Muscle layer of colon (tissue), 2 donors: ENCODE measurements around the gene SLC22A23.

Experiments
- H3K27ac ChIP-seq: one replicate; pipeline ENCODE4 v1.7.0; 2013; ENCODE audit warnings: low read depth, mild to moderate bottlenecking, low read length, moderate library complexity
- H3K27me3 ChIP-seq, 2 donors: one replicate each; pipeline ENCODE4 v1.7.0; 2013; ENCODE audit warnings: low read length in 2 of 2, mild to moderate bottlenecking in 2 of 2; ENCODE audit not compliant: insufficient read depth in 2 of 2, control insufficient read depth in 1 of 2
- H3K36me3 ChIP-seq: one replicate; pipeline ENCODE4 v1.7.0; 2013; ENCODE audit warnings: mild to moderate bottlenecking, low read length; ENCODE audit not compliant: insufficient read depth
- H3K4me1 ChIP-seq: one replicate; pipeline ENCODE4 v1.7.0; 2013; ENCODE audit warnings: mild to moderate bottlenecking, low read length; ENCODE audit not compliant: insufficient read depth
- H3K4me3 ChIP-seq, 2 donors: one replicate each; pipeline ENCODE4 v1.7.0; 2013; ENCODE audit warnings: low read length in 2 of 2, low read depth in 1 of 2, mild to moderate bottlenecking in 1 of 2, moderate library complexity in 1 of 2
- H3K9ac ChIP-seq: one replicate; pipeline ENCODE4 v1.7.0; 2013; ENCODE audit warnings: low read length
- H3K9me3 ChIP-seq: one replicate; pipeline ENCODE4 v1.7.0; 2013; ENCODE audit warnings: mild to moderate bottlenecking, low read length
- donor health status: abdominal sarcoma.
- donor health status: Adenocarcinoma of cecum.

SLC22A23 gene

DNA sequence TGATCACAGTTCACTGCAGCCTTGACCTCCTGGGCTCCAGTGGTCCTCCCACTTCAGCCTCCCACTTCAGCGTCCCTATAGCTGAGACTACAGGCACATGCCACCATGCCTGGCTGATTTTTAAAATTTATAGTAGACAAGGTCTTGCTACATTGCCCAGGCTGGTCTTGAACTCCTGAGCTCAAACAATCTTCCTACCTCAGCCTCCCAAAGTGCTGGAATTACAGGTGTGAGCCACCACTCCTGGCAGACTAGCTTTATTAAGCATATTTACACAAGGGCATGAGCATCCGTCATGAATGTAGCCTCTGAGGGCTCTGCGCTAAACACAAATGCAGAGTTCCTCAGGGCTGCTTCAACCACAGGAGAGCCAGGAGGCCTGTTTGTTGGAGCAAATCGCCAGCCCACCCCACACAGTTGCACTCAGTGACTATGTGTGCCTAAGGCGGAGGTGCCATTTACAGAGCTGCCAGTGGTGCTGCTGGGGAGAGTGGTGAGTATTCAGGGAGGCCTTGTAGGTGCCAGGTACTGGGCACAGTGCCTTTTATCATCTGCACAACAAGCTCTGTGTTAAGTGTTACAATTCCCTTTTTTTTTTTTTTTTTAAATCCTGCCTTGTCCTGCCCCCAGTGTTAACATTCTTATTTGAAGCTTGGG is 119.9 kb downstream of the SLC22A23 start:
- Histone ChIP-seq H3K9ac (no peak overlapping the region), H3K36me3 (no peaks in the 10 kb centered on the region), H3K27ac (no peak overlapping the region), H3K27me3 (no peaks in the 10 kb centered on the region), H3K9me3 (no peaks in the 10 kb centered on the region), H3K4me3 (no peak overlapping the region), H3K4me1 (peaks cover 39% of the 10 kb centered on the region)

DNA sequence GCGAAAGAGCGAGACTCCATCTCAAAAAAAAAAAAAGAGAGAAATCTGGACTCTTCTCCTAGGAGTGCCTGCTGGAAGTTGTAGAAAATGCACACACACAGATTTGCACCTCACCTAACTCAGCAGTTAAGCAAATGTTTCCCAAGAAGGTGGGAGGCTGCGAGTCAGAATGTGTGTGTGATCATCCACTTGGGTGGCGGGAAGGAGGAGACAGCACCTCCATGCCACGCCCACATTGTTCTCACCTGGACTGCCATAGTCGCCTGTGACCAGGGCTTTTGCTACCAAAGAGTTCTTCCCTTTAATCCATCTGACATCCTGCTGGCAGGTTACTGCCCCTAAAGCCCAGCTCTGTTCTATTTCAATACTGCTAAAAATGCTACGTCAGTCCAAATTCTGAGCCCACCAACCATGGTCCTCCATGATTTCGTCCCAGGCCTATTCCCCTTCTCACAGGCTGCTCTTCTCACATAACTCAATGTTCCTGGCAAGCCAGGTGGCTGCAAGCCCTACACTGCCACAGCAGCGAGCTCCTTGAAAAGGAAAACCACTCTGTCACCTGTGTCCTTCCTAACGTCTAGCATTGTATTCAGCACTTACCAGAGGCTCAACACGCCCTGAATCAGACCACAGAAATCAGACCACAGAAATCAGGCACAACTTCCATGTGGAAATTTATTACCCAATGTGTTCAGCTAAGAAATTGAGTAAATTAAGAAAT is 120.6 kb downstream of the SLC22A23 start:
- no peak overlapping the region for H3K4me3 ChIP-seq
- H3K36me3 ChIP-seq: no peaks in the 10 kb centered on the region
- peaks cover 46% of the 10 kb centered on the region for H3K4me1 ChIP-seq
- H3K9me3 ChIP-seq: no peaks in the 10 kb centered on the region
- H3K9ac ChIP-seq: no peak overlapping the region
- no peak overlapping the region for H3K27ac ChIP-seq
- no peaks in the 10 kb centered on the region for H3K27me3 ChIP-seq

DNA sequence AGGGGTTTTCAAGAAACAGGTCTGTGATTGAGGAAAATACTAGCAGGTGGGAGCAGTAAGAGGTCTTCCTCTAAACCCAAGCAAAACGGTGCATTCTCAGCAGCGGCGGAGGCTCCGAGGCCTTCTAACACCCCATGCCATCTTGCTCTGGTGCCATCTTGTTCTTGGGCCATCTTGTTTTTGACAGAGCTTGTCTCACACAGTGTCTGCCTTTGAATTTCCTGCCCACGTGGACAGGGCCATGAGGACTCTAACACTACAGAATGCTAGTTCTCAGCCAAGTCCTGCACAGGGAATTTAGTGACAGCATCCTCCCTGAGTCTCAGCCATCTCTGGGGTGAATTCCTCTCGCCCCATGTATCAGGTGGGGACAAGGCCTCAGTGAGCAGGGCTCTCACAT is 121.7 kb downstream of the SLC22A23 start:
- H3K4me1 ChIP-seq: peaks cover 50% of the 10 kb centered on the region
- no peaks in the 10 kb centered on the region for H3K9me3 ChIP-seq
- H3K36me3 ChIP-seq: no peaks in the 10 kb centered on the region
- H3K4me3 ChIP-seq: no peak overlapping the region
- no peak overlapping the region for H3K27ac ChIP-seq
- H3K9ac ChIP-seq: no peak overlapping the region
- H3K27me3 ChIP-seq: no peaks in the 10 kb centered on the region

DNA sequence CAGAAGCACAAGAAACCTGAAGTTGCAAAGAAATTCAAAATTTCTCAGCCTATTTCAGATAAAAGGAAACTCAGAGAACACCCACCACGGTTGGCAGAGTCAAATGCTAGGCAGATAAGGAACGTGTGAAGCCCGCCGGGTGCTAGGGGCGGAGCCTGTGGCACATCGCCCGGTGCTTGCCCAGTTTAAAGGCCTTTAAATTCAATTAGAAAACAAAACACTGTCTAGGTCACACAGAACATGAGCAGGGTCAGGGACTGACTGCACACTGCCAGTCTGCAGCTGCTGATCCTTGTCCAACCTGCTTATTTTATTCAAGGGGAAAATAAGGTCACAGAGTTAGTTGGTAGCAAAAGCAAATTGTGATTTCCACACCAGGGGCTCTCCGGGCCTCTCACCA is 122.3 kb downstream of the SLC22A23 start:
- Histone ChIP-seq H3K9me3 (no peaks in the 10 kb centered on the region), H3K4me1 (peaks cover 55% of the 10 kb centered on the region), H3K27ac (no peak overlapping the region), H3K27me3 (no peaks in the 10 kb centered on the region), H3K36me3 (no peaks in the 10 kb centered on the region), H3K4me3 (no peak overlapping the region), H3K9ac (no peak overlapping the region)

DNA sequence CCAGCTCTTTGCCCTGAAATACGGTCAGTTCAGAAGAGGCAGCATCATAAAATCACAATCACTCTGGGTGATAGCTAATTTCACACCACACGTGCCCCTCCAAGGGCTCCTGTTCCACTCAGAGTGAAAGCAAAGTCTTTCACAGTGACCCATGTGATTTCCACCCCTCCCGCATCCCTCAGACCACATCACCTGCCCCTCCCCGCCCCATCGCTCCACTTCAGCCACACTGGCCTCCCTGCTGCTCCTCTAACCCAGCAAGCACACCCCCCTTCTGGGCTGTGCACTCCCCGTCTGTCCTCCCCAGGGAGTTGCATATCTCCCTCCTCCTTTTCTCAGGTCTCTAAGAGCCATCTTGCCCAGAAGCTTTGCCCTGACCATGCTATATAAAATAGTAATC is 123.6 kb downstream of the SLC22A23 start:
- no peak overlapping the region for H3K27ac ChIP-seq
- no peaks in the 10 kb centered on the region for H3K27me3 ChIP-seq
- no peaks in the 10 kb centered on the region for H3K36me3 ChIP-seq
- no peaks in the 10 kb centered on the region for H3K9me3 ChIP-seq
- H3K4me3 ChIP-seq: no peak overlapping the region
- no peak overlapping the region for H3K9ac ChIP-seq
- H3K4me1 ChIP-seq: peaks cover 62% of the 10 kb centered on the region

DNA sequence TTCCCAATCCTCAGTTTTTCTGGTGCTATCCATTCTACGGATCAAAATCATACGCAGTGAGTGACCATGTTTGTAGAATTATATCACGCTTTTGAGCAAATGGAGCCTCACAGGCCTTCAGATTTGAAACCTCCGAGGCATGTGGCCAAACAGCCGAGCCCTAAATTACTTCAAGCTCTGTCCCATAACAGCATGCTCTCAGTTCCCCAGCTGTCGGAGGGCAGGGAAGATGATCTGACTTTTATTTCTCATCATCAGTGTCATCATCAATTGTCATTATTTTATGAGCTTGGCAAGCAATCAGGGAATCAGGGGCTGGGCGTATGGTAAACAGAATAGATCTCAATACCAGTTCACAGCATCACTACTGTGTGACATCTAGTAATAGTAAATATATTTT is 124.9 kb downstream of the SLC22A23 start:
- Histone ChIP-seq H3K27ac (peak overlapping the region; percentile 56), H3K9me3 (no peaks in the 10 kb centered on the region), H3K27me3 (no peaks in the 10 kb centered on the region), H3K4me1 (peaks cover 52% of the 10 kb centered on the region), H3K36me3 (no peaks in the 10 kb centered on the region), H3K9ac (no peak overlapping the region), H3K4me3 (no peak overlapping the region)

DNA sequence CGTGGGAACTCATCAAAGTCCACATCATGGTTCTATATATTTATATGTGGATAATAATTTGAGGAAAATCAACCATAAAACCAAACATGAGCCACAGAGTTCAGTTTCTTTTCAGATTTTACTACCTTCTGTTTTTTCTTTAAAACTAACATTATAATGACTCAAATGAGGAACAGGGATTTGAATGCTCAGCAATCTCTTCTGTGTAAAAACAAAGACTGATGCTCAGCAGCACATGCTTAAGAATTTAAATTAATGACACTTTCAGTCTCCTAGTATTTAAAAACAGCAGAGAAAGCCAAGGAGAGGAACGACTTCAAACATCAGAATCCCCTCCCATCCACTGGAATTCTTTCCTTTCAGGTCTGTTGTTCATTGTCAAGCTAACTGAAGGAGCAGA is 125.4 kb downstream of the SLC22A23 start:
- Histone ChIP-seq H3K4me3 (no peak overlapping the region), H3K36me3 (no peaks in the 10 kb centered on the region), H3K27me3 (no peaks in the 10 kb centered on the region), H3K9me3 (no peaks in the 10 kb centered on the region), H3K9ac (no peak overlapping the region), H3K4me1 (peaks cover 53% of the 10 kb centered on the region), H3K27ac (peak overlapping the region; percentile 56)

DNA sequence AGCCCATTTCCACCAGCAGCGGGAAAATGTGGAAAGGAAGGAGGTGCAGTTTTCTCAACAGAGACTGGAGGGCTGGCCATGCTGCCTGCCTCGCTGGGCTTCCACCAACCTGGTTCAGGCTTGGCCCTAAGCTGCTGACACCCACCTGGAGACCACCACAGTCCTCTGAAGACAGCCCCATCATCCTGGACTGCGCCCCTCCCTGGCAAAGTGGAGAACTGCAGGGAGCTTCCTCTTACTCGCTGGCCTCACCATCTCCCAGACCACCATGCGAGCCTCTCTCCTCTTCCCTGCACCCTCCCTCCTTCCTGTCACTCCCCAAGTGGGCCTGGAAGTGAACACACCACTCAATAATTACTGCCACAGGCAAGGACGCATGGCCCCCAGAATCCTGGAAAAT is 126.7 kb downstream of the SLC22A23 start:
- peaks cover 63% of the 10 kb centered on the region for H3K4me1 ChIP-seq
- no peaks in the 10 kb centered on the region for H3K27me3 ChIP-seq
- H3K27ac ChIP-seq: peak overlapping the region; percentile 38
- H3K36me3 ChIP-seq: no peaks in the 10 kb centered on the region
- no peaks in the 10 kb centered on the region for H3K9me3 ChIP-seq
- no peak overlapping the region for H3K9ac ChIP-seq
- no peak overlapping the region for H3K4me3 ChIP-seq

DNA sequence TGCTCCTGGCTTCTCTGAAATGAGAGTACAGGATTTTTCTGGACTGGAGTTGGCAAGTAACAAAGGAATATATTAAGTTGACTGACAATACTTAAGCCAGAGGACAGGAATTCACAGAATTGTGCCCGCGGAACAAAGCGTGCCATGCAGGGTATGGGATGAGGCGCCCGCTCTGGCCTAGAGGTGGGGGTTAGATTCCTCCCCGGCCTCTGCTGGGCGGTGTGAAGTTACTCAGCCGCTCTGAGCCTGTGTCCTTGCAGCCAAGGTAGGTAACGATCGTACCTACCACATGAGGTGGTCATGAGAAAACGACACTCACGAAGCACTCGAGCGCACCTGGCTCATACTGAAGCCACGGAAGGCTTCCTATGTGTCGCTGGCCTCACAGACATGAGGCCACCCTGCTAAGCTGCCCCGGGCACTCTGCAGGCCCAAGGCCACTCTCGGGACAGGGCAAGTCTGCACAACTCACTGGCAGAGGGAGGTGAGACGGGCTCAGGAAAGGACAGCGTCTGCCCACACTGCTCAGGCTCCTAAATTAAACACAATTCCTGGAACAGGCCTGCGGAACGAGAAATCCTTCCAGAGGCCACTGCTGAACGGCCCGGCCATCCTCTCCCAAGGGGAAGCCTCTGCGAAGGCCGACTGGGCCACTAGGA is 127.3 kb downstream of the SLC22A23 start:
- Histone ChIP-seq H3K27me3 (no peaks in the 10 kb centered on the region), H3K9me3 (no peaks in the 10 kb centered on the region), H3K9ac (no peak overlapping the region), H3K36me3 (no peaks in the 10 kb centered on the region), H3K4me1 (peaks cover 63% of the 10 kb centered on the region), H3K27ac (peak overlapping the region; percentile 43), H3K4me3 (no peak overlapping the region)

DNA sequence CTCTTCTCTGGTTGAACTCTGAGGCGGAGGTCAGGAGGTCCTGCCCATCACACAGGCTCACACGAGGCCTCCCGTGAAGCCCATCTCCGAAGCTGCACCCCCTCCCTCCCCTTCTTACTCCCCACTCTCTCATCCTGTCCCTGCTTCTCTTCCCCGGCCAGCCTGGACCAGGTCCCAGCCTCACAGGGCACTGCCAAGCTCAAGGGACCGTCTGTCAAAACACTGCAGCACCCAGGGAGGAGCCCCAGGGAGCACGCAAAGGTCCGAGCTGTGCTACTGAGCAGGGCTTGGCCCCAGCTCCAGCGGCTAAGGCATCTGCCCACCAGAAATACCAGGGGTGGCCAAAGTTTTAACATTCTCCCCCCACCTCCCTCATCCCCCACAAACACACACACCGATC is 128.1 kb downstream of the SLC22A23 start:
- Histone ChIP-seq H3K27me3 (no peaks in the 10 kb centered on the region), H3K4me3 (no peak overlapping the region), H3K27ac (no peak overlapping the region), H3K9ac (no peak overlapping the region), H3K9me3 (no peaks in the 10 kb centered on the region), H3K4me1 (peaks cover 61% of the 10 kb centered on the region), H3K36me3 (no peaks in the 10 kb centered on the region)

DNA sequence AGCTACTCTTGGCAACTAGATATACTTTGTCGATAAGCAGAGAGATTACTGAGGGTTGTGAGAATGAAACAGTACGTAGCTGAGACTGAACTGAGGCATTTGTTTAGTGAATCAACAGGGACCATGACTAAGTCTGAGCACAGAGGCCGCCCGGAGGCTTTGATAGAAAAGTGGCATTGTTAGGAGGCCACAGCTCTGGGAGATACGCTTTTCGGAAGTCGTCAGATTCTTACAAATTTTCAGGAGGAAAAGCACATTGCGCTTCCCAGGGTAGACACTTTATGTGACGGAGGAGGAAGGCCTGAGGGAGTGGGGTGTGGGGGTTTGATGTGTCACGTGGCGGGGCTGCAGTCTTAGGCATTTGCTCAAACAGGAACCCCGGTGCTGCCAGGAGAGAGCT is 128.7 kb downstream of the SLC22A23 start:
- Histone ChIP-seq H3K27ac (no peak overlapping the region), H3K4me3 (no peak overlapping the region), H3K27me3 (no peaks in the 10 kb centered on the region), H3K4me1 (peaks cover 61% of the 10 kb centered on the region), H3K9ac (no peak overlapping the region), H3K9me3 (no peaks in the 10 kb centered on the region), H3K36me3 (no peaks in the 10 kb centered on the region)
